ENCODE data around the gene RC3H1. TPM values are rescaled to one million over a fixed set of nuclear protein-coding genes. Genes with fewer than 3 reads are reported as not detected.
"Not testable (repeated sequence)": the region's sequence is repeated elsewhere in the genome, so short reads cannot be mapped to it uniquely, and the experiment has no call there.

RC3H1 gene
- total and polyA plus RNA-seq, 2 experiments from 2014 or later = 7.7 to 28.1 TPM

DNA sequence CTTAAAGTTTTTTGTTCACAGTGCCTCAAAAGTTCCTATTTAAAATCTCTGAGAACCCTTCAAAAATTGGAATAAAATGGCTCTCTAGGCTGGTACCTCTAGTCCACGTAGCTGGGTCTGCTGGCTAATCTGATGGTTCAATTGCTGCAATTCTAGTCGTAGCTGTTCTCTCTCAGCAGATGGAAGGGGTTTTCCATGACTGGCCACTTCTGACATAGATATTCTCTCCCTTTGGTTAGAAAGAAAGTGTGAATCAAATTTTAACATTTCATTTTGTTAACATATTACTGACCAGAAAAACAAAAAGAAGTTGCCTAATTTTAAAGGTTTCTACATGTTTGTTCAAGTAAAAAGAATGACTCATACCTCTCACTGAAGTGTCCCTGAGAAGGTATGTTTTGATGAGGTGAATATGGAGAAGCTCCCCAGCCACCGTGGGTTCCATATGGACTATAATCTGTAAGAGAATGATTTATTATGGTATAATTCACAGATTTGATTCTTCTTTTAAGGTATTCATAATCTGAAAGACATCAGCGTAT is 75.7 kb downstream of the RC3H1 start:
- Histone ChIP-seq H3K4me1 (ENCODE audit: low read depth) (no peaks in the 10 kb centered on the region), H3K4me3 (no peak overlapping the region), H3K27me3 (no peaks in the 10 kb centered on the region), H3K27ac (no peak overlapping the region), H3K36me3 (peaks cover 75% of the 10 kb centered on the region), H3K9me3 (ENCODE audit: low read depth) (no peaks in the 10 kb centered on the region)
- DNase-seq (ENCODE audit: low read depth in 1 of 2, low spot score in 1 of 2) = no peak
- TF ChIP-seq, protein P1, sequence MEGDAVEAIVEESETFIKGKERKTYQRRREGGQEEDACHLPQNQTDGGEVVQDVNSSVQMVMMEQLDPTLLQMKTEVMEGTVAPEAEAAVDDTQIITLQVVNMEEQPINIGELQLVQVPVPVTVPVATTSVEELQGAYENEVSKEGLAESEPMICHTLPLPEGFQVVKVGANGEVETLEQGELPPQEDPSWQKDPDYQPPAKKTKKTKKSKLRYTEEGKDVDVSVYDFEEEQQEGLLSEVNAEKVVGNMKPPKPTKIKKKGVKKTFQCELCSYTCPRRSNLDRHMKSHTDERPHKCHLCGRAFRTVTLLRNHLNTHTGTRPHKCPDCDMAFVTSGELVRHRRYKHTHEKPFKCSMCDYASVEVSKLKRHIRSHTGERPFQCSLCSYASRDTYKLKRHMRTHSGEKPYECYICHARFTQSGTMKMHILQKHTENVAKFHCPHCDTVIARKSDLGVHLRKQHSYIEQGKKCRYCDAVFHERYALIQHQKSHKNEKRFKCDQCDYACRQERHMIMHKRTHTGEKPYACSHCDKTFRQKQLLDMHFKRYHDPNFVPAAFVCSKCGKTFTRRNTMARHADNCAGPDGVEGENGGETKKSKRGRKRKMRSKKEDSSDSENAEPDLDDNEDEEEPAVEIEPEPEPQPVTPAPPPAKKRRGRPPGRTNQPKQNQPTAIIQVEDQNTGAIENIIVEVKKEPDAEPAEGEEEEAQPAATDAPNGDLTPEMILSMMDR (IDR thresholded peaks at IDR 0.05; ENCODE audit: low read depth, low read length) = no peak

DNA sequence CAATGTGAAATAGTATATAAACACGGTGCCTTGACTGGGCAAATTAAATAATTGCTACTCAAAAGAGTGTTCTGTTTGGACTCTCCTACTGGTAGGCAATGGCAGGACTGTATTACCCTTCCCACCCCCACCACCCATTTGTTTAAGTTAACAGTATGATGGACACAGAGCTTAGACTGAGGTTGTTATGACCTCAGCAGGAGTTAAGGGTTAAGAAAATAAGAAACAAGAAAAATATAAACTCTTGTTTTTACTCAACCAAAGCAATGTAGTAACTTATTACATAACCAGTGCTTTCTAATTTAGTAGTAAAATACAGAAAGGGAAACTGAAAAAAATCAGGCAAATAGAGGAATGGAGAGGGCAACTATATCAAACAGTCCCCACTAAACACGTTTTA is 85.1 kb downstream of the RC3H1 start:
- DNase-seq (ENCODE audit: low read depth in 1 of 2, low spot score in 1 of 2) = no peak
- H3K36me3 ChIP-seq = peaks cover 75% of the 10 kb centered on the region
- H3K27ac ChIP-seq = no peak overlapping the region
- no peaks in the 10 kb centered on the region for H3K4me1 ChIP-seq (ENCODE audit: low read depth)
- TF ChIP-seq, protein P1 (IDR thresholded peaks at IDR 0.05; ENCODE audit: low read depth, low read length) = no peak
- no peaks in the 10 kb centered on the region for H3K9me3 ChIP-seq (ENCODE audit: low read depth)
- no peaks in the 10 kb centered on the region for H3K27me3 ChIP-seq
- no peak overlapping the region for H3K4me3 ChIP-seq

DNA sequence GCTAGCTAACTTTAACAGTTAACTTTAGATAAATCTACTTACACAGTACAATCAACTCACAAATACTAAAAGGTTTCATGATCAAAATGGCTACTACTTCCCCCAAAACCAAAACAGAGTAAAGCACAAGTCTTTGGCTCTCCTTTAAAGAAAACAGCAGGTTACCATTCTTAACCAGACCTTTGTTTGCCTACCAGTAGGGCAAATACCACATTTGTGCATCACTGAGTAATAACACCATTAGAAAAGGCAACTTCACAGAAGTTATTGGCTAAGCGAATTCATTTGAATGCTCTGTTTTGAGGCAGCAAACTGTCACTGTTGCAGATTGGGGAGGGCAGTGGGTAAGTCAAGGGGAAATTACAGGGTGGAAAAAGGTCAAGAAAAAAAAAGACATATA is 87.7 kb downstream of the RC3H1 start:
- no peaks in the 10 kb centered on the region for H3K9me3 ChIP-seq (ENCODE audit: low read depth)
- H3K4me3 ChIP-seq = no peak overlapping the region
- H3K4me1 ChIP-seq (ENCODE audit: low read depth) = no peaks in the 10 kb centered on the region
- TF ChIP-seq, protein P1 (IDR thresholded peaks at IDR 0.05; ENCODE audit: low read depth, low read length) = no peak
- H3K36me3 ChIP-seq = peaks cover 62% of the 10 kb centered on the region
- H3K27ac ChIP-seq = no peak overlapping the region
- DNase-seq (ENCODE audit: low read depth in 1 of 2, low spot score in 1 of 2) = no peak
- H3K27me3 ChIP-seq = no peaks in the 10 kb centered on the region

DNA sequence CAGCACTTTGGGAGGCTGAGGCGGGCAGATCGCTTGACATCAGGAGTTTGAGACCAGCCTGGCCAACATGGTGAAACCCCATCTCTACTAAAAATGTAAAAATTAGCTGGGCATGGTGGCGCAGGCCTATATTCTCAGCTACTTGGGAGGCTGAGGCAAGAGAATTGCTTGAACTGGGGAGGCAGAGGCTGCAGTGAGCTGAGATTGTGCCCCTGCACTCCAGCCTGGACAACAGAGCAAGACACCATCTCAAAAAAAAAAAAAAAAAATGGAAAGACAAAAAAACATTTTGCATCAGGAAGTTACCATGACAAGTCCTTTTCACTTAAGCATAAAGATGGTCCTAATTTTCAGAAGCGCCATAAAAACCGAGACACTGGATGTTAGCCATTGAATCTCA is 91.6 kb downstream of the RC3H1 start:
- H3K27ac ChIP-seq; H3K27me3 ChIP-seq; DNase-seq (ENCODE audit: low read depth in 1 of 2, low spot score in 1 of 2); H3K4me3 ChIP-seq; H3K9me3 ChIP-seq (ENCODE audit: low read depth); H3K4me1 ChIP-seq (ENCODE audit: low read depth): not testable (repeated sequence)
- peaks cover 32% of the 10 kb centered on the region for H3K36me3 ChIP-seq

DNA sequence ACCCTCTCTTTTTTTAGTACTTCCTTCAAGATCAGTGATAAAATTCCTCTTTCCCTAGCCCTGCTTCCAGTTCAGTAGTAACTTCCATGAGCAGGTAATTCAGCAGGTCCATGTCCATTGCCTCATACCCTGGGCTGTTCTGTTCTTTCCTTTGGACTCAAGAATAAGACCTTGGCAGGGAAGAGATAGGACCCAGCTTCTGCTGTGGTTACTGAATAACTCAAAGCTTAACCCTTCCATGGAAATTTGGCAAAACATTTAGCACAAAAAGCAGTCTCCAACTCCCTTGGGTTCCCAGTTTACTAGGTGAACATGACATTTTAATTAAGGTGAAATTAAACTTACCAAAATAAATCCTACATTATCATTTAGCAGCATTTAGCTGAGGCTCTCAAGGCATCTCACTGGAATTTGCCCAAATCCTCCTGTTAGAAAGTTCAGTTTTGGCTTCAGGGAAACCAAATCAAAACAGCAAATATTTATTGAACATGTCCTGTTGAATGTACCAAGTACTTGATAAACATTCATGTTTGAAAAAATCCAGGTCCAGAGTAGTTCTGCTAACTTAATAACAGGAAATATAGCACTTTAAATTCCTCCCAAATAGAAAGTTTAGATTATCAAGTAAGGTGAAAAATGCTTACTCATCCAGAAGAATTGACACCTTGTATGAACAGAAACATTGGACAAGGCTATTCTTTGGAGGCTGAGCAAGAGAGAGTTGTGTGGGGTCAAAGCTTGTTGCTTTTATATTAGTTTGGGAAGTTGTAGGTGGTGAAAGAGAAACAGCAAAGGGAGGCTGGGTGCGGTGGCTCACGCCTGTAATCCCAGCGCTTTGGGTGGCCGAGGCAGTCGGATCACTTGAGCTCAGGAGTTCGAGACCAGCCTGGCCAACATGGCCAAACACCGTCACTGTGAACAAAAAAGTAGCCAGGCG is 96.6 kb downstream of the RC3H1 start:
- H3K9me3 ChIP-seq (ENCODE audit: low read depth) = no peaks in the 10 kb centered on the region
- no peaks in the 10 kb centered on the region for H3K4me1 ChIP-seq (ENCODE audit: low read depth)
- TF ChIP-seq, protein P1 (IDR thresholded peaks at IDR 0.05; ENCODE audit: low read depth, low read length) = no peak
- no peak overlapping the region for H3K27ac ChIP-seq
- no peaks in the 10 kb centered on the region for H3K27me3 ChIP-seq
- H3K4me3 ChIP-seq = no peak overlapping the region
- H3K36me3 ChIP-seq = no peaks in the 10 kb centered on the region
- DNase-seq (ENCODE audit: low read depth in 1 of 2, low spot score in 1 of 2) = no peak

DNA sequence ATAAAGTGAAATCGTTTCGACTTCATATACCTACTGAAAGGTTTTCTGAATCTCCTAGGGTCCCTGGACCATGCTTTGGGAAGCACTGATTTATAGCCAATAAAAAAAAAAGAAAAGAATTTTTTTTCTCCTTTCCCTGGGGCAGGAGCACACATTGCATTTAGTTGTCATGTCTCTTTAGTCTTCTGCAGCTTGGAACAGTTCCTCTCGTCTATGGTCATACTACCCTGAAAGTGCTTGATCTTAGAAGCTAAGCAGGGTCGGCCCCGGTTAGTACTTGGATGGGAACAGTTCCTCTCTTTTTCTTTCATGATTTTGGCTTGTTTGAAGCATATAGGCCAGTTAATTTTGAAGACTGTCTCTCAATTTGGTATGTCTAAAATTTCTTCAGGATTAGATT is 101.3 kb downstream of the RC3H1 start:
- no peak for DNase-seq (ENCODE audit: low read depth in 1 of 2, low spot score in 1 of 2)
- no peak overlapping the region for H3K27ac ChIP-seq
- TF ChIP-seq, protein P1 (IDR thresholded peaks at IDR 0.05; ENCODE audit: low read depth, low read length) = no peak

More for the DNA sequence above, 101.3 kb downstream of the RC3H1 start:
- no peaks in the 10 kb centered on the region for H3K9me3 ChIP-seq (ENCODE audit: low read depth)
- H3K36me3 ChIP-seq = no peaks in the 10 kb centered on the region
- no peaks in the 10 kb centered on the region for H3K27me3 ChIP-seq
- H3K4me3 ChIP-seq = no peak overlapping the region
- H3K4me1 ChIP-seq (ENCODE audit: low read depth) = no peaks in the 10 kb centered on the region
